OCI-LY3 (cell line): ENCODE data around the gene MDFIC2.
A peak's percentile ranks its signal among the peaks of the same experiment; 100 is the strongest.

Experiments
- H2AFZ ChIP-seq: fragments of 200-600, 300-600 bp; shearing (Covaris generic); 2 replicates; pipeline ENCODE4 v1.6.0; 2014; ENCODE audit warnings: antibody characterized with exemption, low read depth, low read length
- H3K27ac ChIP-seq: fragments of 200-600, 300-600 bp; sonication (generic); 2 replicates; pipeline ENCODE4 v1.5.1; 2014; ENCODE audit warnings: mild to moderate bottlenecking, low read length, moderate library complexity, mixed read lengths
- H3K27me3 ChIP-seq: fragments of 200-600, 300-600 bp; sonication (generic); 2 replicates; pipeline ENCODE4 v1.6.1; 2014; ENCODE audit warnings: low read depth, low read length, mixed read lengths
- H3K36me3 ChIP-seq: fragments of 200-600, 300-600 bp; sonication (generic); replicated peaks from 2 replicates; pipeline ENCODE3; 2014; ENCODE audit warnings: low read depth, low read length, mixed read lengths
- H3K4me1 ChIP-seq: fragments of 300-600, 200-600 bp; sonication (generic); 2 replicates; pipeline ENCODE4 v1.6.1; 2014; ENCODE audit warnings: low read length, mixed read lengths
- H3K4me2 ChIP-seq: fragments of 200-600, 300-600 bp; sonication (generic); 2 replicates; pipeline ENCODE4 v1.6.1; 2014; ENCODE audit warnings: low read length, mixed read lengths
- H3K4me3 ChIP-seq: fragments of 300-600, 200-600 bp; sonication (generic); 2 replicates; pipeline ENCODE4 v1.5.1; 2014; ENCODE audit warnings: antibody characterized with exemption, mild to moderate bottlenecking, low read length, moderate library complexity
- H3K79me2 ChIP-seq: fragments of 300-600, 200-600 bp; shearing (Covaris generic); 2 replicates; pipeline ENCODE4 v1.6.1; 2014; ENCODE audit warnings: mild to moderate bottlenecking, low read length, mixed read lengths
- H3K9ac ChIP-seq: fragments of 300-600, 200-600 bp; shearing (Covaris generic); 2 replicates; pipeline ENCODE4 v1.6.0; 2014; ENCODE audit warnings: mild to moderate bottlenecking, low read length, moderate library complexity
- H3K9me3 ChIP-seq: fragments of 200-600, 300-600 bp; shearing (Covaris generic); 2 replicates; pipeline ENCODE4 v1.6.1; 2014; ENCODE audit warnings: low read length, mixed read lengths; ENCODE audit not compliant: insufficient read depth
- H4K20me1 ChIP-seq: fragments of 200-600, 300-600 bp; sonication (generic); 2 replicates; pipeline ENCODE4 v1.6.1; 2016; ENCODE audit warnings: low read length, mixed read lengths; ENCODE audit not compliant: insufficient read depth
- CTCF ChIP-seq: fragments of 200-600, 300-600 bp; sonication (generic); IDR thresholded peaks from 2 replicates; pipeline ENCODE4 v1.5.1; 2014; ENCODE audit warnings: antibody characterized with exemption, low read length, low read depth
- EZH2phosphoT487 ChIP-seq: fragments of 200-600 bp; shearing (Covaris generic); IDR thresholded peaks from 2 replicates; pipeline ENCODE4 v1.6.1; 2018; ENCODE audit warnings: antibody characterized with exemption, mixed run types, low read depth

The MDFIC2 gene

GRCh38 chr3:70183781-70184504, 128.5 kb downstream of the MDFIC2 start:
- Histone ChIP-seq H4K20me1 (no peaks in the 10 kb centered on the region), H3K9me3 (no peaks in the 10 kb centered on the region), H2AFZ (no peak overlapping the region), H3K4me3 (no peak overlapping the region), H3K9ac (no peak overlapping the region), H3K27me3 (0 out of 2 replicates have a peak, but pooled peaks cover 7% of the 10 kb centered on the region), H3K79me2 (no peaks in the 10 kb centered on the region), H3K4me1 (peaks cover 44% of the 10 kb centered on the region), H3K27ac (no peak overlapping the region), H3K36me3 (no peaks in the 10 kb centered on the region), H3K4me2 (no peak overlapping the region)
- TF ChIP-seq CTCF (no peak), EZH2phosphoT487 (no peak)

GRCh38 chr3:70182166-70182565, 130.3 kb downstream of the MDFIC2 start:
- Histone ChIP-seq H3K4me2 (peak overlapping the region; percentile 77), H3K4me3 (peak overlapping the region; percentile 10; the same call in 1 of the 2 replicates), H3K27ac (no peak overlapping the region), H3K27me3 (0 out of 2 replicates have a peak, but pooled peaks cover 7% of the 10 kb centered on the region), H3K36me3 (no peaks in the 10 kb centered on the region), H3K9me3 (no peaks in the 10 kb centered on the region), H2AFZ (peak overlapping the region; percentile 25; the same call in 1 of the 2 replicates), H3K9ac (no peak overlapping the region), H4K20me1 (no peaks in the 10 kb centered on the region), H3K79me2 (no peaks in the 10 kb centered on the region), H3K4me1 (peaks cover 58% of the 10 kb centered on the region)
- TF ChIP-seq EZH2phosphoT487 (no peak), CTCF (no peak)

GRCh38 chr3:70180664-70181063, 131.8 kb downstream of the MDFIC2 start:
- Histone ChIP-seq H2AFZ (peak overlapping the region; percentile 52; the same call in 1 of the 2 replicates), H3K79me2 (no peaks in the 10 kb centered on the region), H3K27me3 (0 out of 2 replicates have a peak, but pooled peaks cover 7% of the 10 kb centered on the region), H3K36me3 (no peaks in the 10 kb centered on the region), H3K9me3 (no peaks in the 10 kb centered on the region), H3K27ac (peak overlapping the region; percentile 92), H3K4me2 (peak overlapping the region; percentile 77), H3K9ac (peak overlapping the region; percentile 60), H4K20me1 (no peaks in the 10 kb centered on the region), H3K4me3 (peak overlapping the region; percentile 52), H3K4me1 (peaks cover 58% of the 10 kb centered on the region)
- TF ChIP-seq CTCF (no peak), EZH2phosphoT487 (no peak)

GRCh38 chr3:70179111-70179510, 133.3 kb downstream of the MDFIC2 start:
- H3K27ac ChIP-seq = peak overlapping the region; percentile 92
- H3K4me2 ChIP-seq = peak overlapping the region; percentile 77
- no peaks in the 10 kb centered on the region for H4K20me1 ChIP-seq
- 0 out of 2 replicates have a peak, but pooled peaks cover 7% of the 10 kb centered on the region for H3K27me3 ChIP-seq
- H3K79me2 ChIP-seq = no peaks in the 10 kb centered on the region
- peak overlapping the region; percentile 60 for H3K9ac ChIP-seq
- no peaks in the 10 kb centered on the region for H3K36me3 ChIP-seq
- no peaks in the 10 kb centered on the region for H3K9me3 ChIP-seq
- no peak overlapping the region for H2AFZ ChIP-seq
- TF ChIP-seq CTCF (no peak), EZH2phosphoT487 (no peak)
- H3K4me1 ChIP-seq = peaks cover 64% of the 10 kb centered on the region
- H3K4me3 ChIP-seq = peak overlapping the region; percentile 39
